ENCODE results near the gene CRIM1.

Gene CRIM1

GRCh38 chr2:36376992-36377738, 21.6 kb downstream of the CRIM1 start:
- TF ChIP-seq POU6F1 (CRISPR knock-in tag; IDR thresholded peaks at IDR 0.05; ENCODE audit: borderline replicate concordance, low read depth) (no peak), TSHZ2 (CRISPR knock-in tag; IDR thresholded peaks at IDR 0.05) (no peak), ARNTL (CRISPR knock-in tag; IDR thresholded peaks at IDR 0.05; ENCODE audit: borderline replicate concordance, low read depth) (no peak), RARB (CRISPR knock-in tag; IDR thresholded peaks at IDR 0.05) (no peak)
- peak; percentile 5 for ATAC-seq

GRCh38 chr2:36379710-36380448, 24.3 kb downstream of the CRIM1 start:
- ATAC-seq = peak; percentile 11
- TF ChIP-seq TOX (CRISPR knock-in tag; IDR thresholded peaks at IDR 0.05; ENCODE audit: borderline replicate concordance) (0 out of 2 replicates have a peak, but pooled peaks have one; percentile 37), RARB (CRISPR knock-in tag; IDR thresholded peaks at IDR 0.05) (no peak)

- peak; percentile 42 for ATAC-seq
- no peak for TF ChIP-seq SNAI2 (CRISPR knock-in tag; IDR thresholded peaks at IDR 0.05)
Measured at GRCh38 chr2:36380624-36381481, 25.3 kb downstream of the CRIM1 start.

GRCh38 chr2:36381993-36382392, 26.4 kb downstream of the CRIM1 start:
- no peak for TF ChIP-seq ESRRG (CRISPR knock-in tag; IDR thresholded peaks at IDR 0.05)
- TF ChIP-seq GLIS3 (CRISPR knock-in tag; IDR thresholded peaks at IDR 0.05) = no peak
- no peak for ATAC-seq

- no peak for ATAC-seq
- TF ChIP-seq ESRRG (CRISPR knock-in tag; IDR thresholded peaks at IDR 0.05) (no peak), GLIS3 (CRISPR knock-in tag; IDR thresholded peaks at IDR 0.05) (no peak), ZFP3 (CRISPR knock-in tag; IDR thresholded peaks at IDR 0.05) (no peak), ZNF565 (CRISPR knock-in tag; conservative IDR thresholded peaks at IDR 0.05; ENCODE audit: low read depth) (no peak), BACH2 (CRISPR knock-in tag; IDR thresholded peaks at IDR 0.05; ENCODE audit: borderline replicate concordance) (no peak), ZFP30 (CRISPR knock-in tag; IDR thresholded peaks at IDR 0.05) (no peak), ZC3H10 (CRISPR knock-in tag; IDR thresholded peaks at IDR 0.05) (no peak), TCF4 (CRISPR knock-in tag; IDR thresholded peaks at IDR 0.05; ENCODE audit: borderline replicate concordance) (no peak), ARNTL (CRISPR knock-in tag; IDR thresholded peaks at IDR 0.05; ENCODE audit: borderline replicate concordance, low read depth) (no peak)
Measured at GRCh38 chr2:36382472-36382871, 26.9 kb downstream of the CRIM1 start.

GRCh38 chr2:36383726-36384125, 28.1 kb downstream of the CRIM1 start:
- ATAC-seq = no peak
- TF ChIP-seq POU6F1 (CRISPR knock-in tag; IDR thresholded peaks at IDR 0.05; ENCODE audit: borderline replicate concordance, low read depth) (no peak), GLIS3 (CRISPR knock-in tag; IDR thresholded peaks at IDR 0.05) (no peak), BACH2 (CRISPR knock-in tag; IDR thresholded peaks at IDR 0.05; ENCODE audit: borderline replicate concordance) (no peak), ISL1 (CRISPR knock-in tag; IDR thresholded peaks at IDR 0.05) (no peak), CSRNP3 (CRISPR knock-in tag; IDR thresholded peaks at IDR 0.05) (no peak), TCF4 (CRISPR knock-in tag; IDR thresholded peaks at IDR 0.05; ENCODE audit: borderline replicate concordance) (no peak), ARNTL (CRISPR knock-in tag; IDR thresholded peaks at IDR 0.05; ENCODE audit: borderline replicate concordance, low read depth) (no peak), ZFP3 (CRISPR knock-in tag; IDR thresholded peaks at IDR 0.05) (no peak), OSR1 (CRISPR knock-in tag; IDR thresholded peaks at IDR 0.05) (no peak), ZFP30 (CRISPR knock-in tag; IDR thresholded peaks at IDR 0.05) (no peak), PATZ1 (CRISPR knock-in tag; IDR thresholded peaks at IDR 0.05; ENCODE audit: borderline replicate concordance) (no peak), ZC3H10 (CRISPR knock-in tag; IDR thresholded peaks at IDR 0.05) (no peak), CSDC2 (CRISPR knock-in tag; IDR thresholded peaks at IDR 0.05) (no peak), PPARA (CRISPR knock-in tag; IDR thresholded peaks at IDR 0.05; ENCODE audit: borderline replicate concordance) (no peak)
